ENCODE results near the gene PUM2.

DNA sequence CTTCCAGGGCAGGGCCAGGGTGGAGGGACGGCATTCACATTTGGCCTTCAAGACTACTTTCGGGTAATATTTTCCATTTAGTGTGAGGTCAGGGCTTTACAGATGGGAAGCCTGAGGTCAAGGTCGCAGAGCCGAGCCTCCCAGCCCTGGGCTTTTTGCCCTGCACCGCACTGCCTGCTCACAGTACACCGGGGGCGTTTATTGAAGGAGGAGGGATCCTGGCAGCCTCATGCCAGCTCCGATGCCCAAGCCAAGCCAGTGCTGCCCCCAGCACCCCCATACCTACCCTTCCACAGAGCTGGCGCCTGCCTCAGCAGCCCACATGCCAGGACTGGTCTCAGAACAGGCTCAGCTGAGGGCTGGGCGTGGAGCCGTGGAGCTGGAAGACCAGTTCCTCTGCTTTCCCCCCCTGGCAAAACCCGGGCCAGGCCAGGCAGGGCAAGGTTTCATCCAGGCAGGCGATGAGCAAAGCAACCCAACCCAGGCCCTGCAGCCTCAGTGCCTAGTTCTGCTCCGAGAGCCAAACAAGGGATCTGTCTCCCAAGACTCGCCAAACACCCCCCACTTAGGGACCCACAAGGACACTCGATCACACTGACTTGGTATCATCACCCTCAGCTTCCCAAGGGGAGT, 137.7 kb downstream of the PUM2 start:
- TF ChIP-seq ZNF423 (CRISPR knock-in tag; IDR thresholded peaks at IDR 0.05) (no peak), ZNF263 (CRISPR knock-in tag; IDR thresholded peaks at IDR 0.05; ENCODE audit: low read depth) (no peak), ATF2 (CRISPR knock-in tag; IDR thresholded peaks at IDR 0.05; ENCODE audit: borderline replicate concordance, low read depth) (no peak)
- TF ChIP-seq, protein P1, sequence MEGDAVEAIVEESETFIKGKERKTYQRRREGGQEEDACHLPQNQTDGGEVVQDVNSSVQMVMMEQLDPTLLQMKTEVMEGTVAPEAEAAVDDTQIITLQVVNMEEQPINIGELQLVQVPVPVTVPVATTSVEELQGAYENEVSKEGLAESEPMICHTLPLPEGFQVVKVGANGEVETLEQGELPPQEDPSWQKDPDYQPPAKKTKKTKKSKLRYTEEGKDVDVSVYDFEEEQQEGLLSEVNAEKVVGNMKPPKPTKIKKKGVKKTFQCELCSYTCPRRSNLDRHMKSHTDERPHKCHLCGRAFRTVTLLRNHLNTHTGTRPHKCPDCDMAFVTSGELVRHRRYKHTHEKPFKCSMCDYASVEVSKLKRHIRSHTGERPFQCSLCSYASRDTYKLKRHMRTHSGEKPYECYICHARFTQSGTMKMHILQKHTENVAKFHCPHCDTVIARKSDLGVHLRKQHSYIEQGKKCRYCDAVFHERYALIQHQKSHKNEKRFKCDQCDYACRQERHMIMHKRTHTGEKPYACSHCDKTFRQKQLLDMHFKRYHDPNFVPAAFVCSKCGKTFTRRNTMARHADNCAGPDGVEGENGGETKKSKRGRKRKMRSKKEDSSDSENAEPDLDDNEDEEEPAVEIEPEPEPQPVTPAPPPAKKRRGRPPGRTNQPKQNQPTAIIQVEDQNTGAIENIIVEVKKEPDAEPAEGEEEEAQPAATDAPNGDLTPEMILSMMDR (IDR thresholded peaks at IDR 0.05), result no peak
